Activated naive CD4-positive, alpha-beta T cell treated with anti-CD3 and anti-CD28 coated beads, Interleukin-2, amount 50 U/mL, for 72 hours (primary cell): Measurements from ENCODE around the gene CYP19A1. TPM values are rescaled to one million over a fixed set of nuclear protein-coding genes. Genes with fewer than 3 reads are reported as not detected.
"Not testable (repeated sequence)": the region's sequence is repeated elsewhere in the genome, so short reads cannot be mapped to it uniquely, and the experiment has no call there.

Experiments
- ATAC-seq, 2 donors: fragments of 150-1000 bp; cut with Tn5 transposase; 2 replicates each; pipeline ENCODE4 v1.10.0; 2021; ENCODE audit warnings: mild to moderate bottlenecking in 2 of 2, moderate library complexity in 2 of 2
- DNase-seq, 2 donors: peaks; one replicate each; pipeline ENCODE4 v3.0.0; 2021 to 2022; ENCODE audit warnings: low spot score in 2 of 2
- H3K27ac Mint-ChIP-seq, 2 donors: one replicate each; pipeline ENCODE4 v1.8.0; 2022; ENCODE audit warnings: mild to moderate bottlenecking in 2 of 2, mixed read lengths in 2 of 2
- H3K36me3 Mint-ChIP-seq, 2 donors: one replicate each; pipeline ENCODE4 v1.8.0; 2022; ENCODE audit warnings: mixed read lengths in 2 of 2
- H3K9me3 Mint-ChIP-seq, 2 donors: one replicate each; pipeline ENCODE4 v1.8.0; 2022; ENCODE audit warnings: mixed read lengths in 2 of 2
- total RNA-seq, 2 donors: library from RNA; stranded (reverse); gene quantifications; one replicate each; pipeline ENCODE4 v1.2.3, GENCODE V29; 2022

Gene CYP19A1
- total RNA-seq, 2 donors from 2014 or later: 0.75 to 1.3 TPM

- ATAC-seq (no peak), DNase-seq (no peak)
- no peak overlapping the region for H3K27ac Mint-ChIP-seq
- H3K36me3 Mint-ChIP-seq: peaks cover 0 to 2% of the 10 kb centered on the region in 2 donors
- H3K9me3 Mint-ChIP-seq: peaks cover 2 to 5% of the 10 kb centered on the region in 2 donors
Observed at GRCh38 chr15:51288143-51289065, 50.0 kb downstream of the CYP19A1 start.

DNA sequence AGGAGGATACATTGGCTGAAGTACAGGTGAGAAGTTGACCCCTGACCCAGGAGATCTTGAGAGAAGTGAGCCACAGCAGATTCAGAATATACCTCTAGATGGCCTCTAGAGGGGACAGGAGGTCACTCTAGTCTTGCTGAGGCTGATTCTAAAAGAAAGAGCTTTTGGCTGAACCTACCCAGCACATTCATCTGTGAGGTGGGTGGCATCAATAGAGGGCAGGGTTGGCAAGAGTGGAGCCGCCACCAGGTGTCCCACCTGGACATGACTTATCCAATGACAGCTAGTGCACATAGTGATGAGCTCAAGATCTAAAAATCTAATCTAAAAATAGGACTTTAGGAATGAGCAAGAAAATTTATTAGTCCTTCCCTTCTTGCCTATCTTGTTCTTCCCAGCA, 51.6 kb downstream of the CYP19A1 start:
- DNase-seq: no peak
- no peak for ATAC-seq
- no peak overlapping the region for H3K27ac Mint-ChIP-seq
- peaks cover 0 to 3% of the 10 kb centered on the region in 2 donors for H3K9me3 Mint-ChIP-seq
- no peaks in the 10 kb centered on the region for H3K36me3 Mint-ChIP-seq

- no peak for ATAC-seq
- DNase-seq: no peak
- Mint-ChIP-seq H3K9me3 (no peaks in the 10 kb centered on the region), H3K36me3 (no peaks in the 10 kb centered on the region), H3K27ac (no peak overlapping the region)
Observed at GRCh38 chr15:51285399-51285798, 53.0 kb downstream of the CYP19A1 start.

DNA sequence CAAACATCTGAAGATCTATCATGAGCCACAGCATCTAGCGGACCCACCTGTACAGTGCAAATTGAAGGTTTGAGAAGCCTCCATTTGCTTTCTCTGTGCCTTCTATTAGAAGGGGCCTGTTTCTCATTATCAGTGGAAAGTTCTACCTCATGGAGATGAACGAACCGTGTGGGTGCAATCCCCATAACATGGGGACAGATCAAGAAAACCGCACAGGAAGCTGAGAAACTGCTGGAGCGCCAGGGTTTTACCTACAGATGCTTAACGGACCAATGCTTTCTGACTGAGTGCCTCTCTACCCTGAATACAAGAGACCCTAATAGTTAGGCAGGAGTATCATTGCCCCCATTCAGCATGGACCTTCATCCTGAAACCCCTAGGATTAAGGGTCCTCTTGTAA, 53.5 kb downstream of the CYP19A1 start:
- Mint-ChIP-seq H3K27ac (no peak overlapping the region), H3K9me3 (no peaks in the 10 kb centered on the region), H3K36me3 (no peaks in the 10 kb centered on the region)
- DNase-seq (no peak), ATAC-seq (no peak)

DNA sequence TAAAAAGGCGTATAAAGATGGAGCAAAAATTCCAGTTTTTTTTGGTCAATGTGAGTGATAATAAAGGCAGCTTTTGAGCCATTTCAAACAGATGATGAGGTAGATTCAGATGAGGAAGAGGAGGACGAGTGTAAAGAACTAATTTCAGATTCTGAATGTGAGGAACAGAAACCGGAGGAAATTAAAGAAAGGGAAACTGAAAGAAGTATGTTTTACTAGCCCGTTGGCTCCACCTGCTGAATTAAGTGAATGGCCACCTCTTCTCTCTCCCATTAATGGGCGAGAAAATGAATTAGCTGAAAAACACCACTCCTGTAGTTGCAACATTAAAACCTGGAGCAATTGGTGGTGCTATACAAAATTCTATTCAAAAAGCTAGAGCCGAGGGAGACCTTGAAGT, 55.4 kb downstream of the CYP19A1 start:
- DNase-seq (no peak), ATAC-seq (no peak)
- no peak overlapping the region for H3K27ac Mint-ChIP-seq

DNA sequence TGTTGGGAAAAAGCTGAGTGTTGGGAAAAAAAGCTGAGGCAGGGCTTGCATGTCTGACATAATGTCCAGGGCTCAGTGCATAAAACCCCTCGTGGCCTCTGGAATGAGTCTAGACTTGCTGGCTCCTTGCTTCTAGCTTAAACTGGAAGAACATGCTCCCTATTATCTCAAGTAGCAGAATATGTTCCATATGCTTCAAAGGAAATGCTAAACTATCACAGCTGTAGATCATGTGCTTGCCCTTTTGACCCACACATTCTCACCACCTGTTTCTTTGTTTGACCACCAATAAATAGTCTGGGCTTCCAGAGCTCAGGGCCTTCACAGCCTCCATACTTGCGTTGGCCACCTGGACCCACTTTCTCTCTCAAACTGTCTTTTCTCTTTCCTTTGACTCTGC, 56.2 kb downstream of the CYP19A1 start:
- H3K36me3 Mint-ChIP-seq, H3K9me3 Mint-ChIP-seq, ATAC-seq, H3K27ac Mint-ChIP-seq, DNase-seq: not testable (repeated sequence)

More for the DNA sequence above, 55.4 kb downstream of the CYP19A1 start:
- no peaks in the 10 kb centered on the region for H3K36me3 Mint-ChIP-seq
- H3K9me3 Mint-ChIP-seq: no peaks in the 10 kb centered on the region

GRCh38 chr15:51281368-51281967, 56.9 kb downstream of the CYP19A1 start:
- Mint-ChIP-seq H3K9me3 (no peaks in the 10 kb centered on the region), H3K36me3 (no peaks in the 10 kb centered on the region), H3K27ac (no peak overlapping the region)
- ATAC-seq (no peak), DNase-seq (peak in 1 of 2 donors; percentile 32)

GRCh38 chr15:51280838-51281237, 57.6 kb downstream of the CYP19A1 start:
- DNase-seq: no peak
- no peak overlapping the region for H3K27ac Mint-ChIP-seq
- H3K9me3 Mint-ChIP-seq: no peaks in the 10 kb centered on the region
- ATAC-seq: no peak
- H3K36me3 Mint-ChIP-seq: no peaks in the 10 kb centered on the region

DNA sequence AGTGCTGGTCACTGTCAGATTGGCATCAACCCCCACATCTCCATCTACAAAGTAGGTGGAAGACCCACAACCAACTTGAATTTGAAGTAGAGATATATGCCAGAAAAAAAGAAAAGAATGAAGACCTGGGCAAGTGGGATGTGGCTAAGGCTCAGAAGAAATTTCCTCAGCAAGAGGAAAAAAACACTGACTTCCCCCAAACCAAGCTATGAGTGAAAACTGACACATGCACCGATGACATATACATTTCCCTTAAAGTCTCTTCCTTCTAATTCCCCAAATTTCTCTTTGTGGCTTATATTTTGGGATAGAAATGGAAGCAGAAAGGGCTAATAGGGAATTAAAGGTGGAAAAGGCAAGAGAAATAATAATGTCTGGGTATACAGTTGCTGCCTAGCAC, 59.0 kb downstream of the CYP19A1 start:
- no peaks in the 10 kb centered on the region for H3K9me3 Mint-ChIP-seq
- no peak overlapping the region for H3K27ac Mint-ChIP-seq
- no peaks in the 10 kb centered on the region for H3K36me3 Mint-ChIP-seq
- no peak for DNase-seq
- no peak for ATAC-seq

DNA sequence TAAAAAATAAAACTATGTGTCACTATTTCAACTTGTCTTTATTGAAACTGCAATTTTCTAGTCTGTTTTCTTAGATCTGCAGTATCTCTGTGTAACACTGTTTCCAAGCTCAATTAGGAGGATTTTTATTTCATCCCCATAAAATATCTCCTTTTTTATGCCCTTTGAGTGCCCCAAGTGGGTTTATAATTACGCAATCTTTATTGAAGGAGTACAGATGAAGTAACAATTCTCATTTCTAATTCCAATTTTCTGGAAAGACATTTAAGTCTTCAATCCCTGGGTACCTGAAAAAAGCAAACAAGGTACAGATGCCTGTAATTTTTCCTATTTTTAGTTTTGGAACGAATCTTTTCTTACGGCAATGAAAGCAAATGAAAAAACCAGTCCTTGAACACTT, 61.3 kb downstream of the CYP19A1 start:
- no peak for ATAC-seq
- no peaks in the 10 kb centered on the region for H3K36me3 Mint-ChIP-seq
- no peak overlapping the region for H3K27ac Mint-ChIP-seq
- no peaks in the 10 kb centered on the region for H3K9me3 Mint-ChIP-seq
- DNase-seq: no peak

GRCh38 chr15:51274956-51275355, 63.4 kb downstream of the CYP19A1 start:
- ATAC-seq (peak; percentile 33 to 40), DNase-seq (no peak)
- H3K27ac Mint-ChIP-seq: no peak overlapping the region
- no peaks in the 10 kb centered on the region for H3K36me3 Mint-ChIP-seq
- H3K9me3 Mint-ChIP-seq: no peaks in the 10 kb centered on the region

- Mint-ChIP-seq H3K27ac (no peak overlapping the region), H3K36me3 (no peaks in the 10 kb centered on the region), H3K9me3 (no peaks in the 10 kb centered on the region)
- ATAC-seq (no peak), DNase-seq (no peak)
Observed at GRCh38 chr15:51270706-51271105, 67.7 kb downstream of the CYP19A1 start.

- no peak overlapping the region for H3K27ac Mint-ChIP-seq
- no peaks in the 10 kb centered on the region for H3K9me3 Mint-ChIP-seq
- H3K36me3 Mint-ChIP-seq: no peaks in the 10 kb centered on the region
- ATAC-seq (no peak), DNase-seq (no peak)
Observed at GRCh38 chr15:51269496-51269895, 68.9 kb downstream of the CYP19A1 start.

DNA sequence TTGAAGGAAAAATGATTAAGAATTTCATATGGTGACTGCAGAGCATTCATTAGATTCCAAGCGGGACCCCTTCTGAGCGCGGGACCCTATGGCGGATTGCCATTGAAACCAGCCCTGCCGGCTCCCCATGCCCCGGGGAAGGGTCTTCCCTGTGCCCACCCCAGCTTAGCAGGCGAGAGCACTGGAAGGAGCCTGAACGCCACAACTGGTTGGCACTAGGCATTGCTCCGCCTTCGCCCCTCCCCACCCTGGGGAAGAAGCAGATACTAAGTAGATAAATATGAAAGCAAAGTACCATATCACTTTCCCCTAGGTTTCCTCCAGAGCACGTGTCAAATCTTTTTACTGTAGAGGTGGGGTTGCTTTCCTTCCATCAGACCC, 70.7 kb downstream of the CYP19A1 start:
- DNase-seq (no peak), ATAC-seq (no peak)
- Mint-ChIP-seq H3K27ac (no peak overlapping the region), H3K9me3 (no peaks in the 10 kb centered on the region), H3K36me3 (no peaks in the 10 kb centered on the region)

GRCh38 chr15:51267051-51267702, 71.2 kb downstream of the CYP19A1 start:
- H3K9me3 Mint-ChIP-seq: no peaks in the 10 kb centered on the region
- no peaks in the 10 kb centered on the region for H3K36me3 Mint-ChIP-seq
- no peak for ATAC-seq

GRCh38 chr15:51266656-51267050, 71.7 kb downstream of the CYP19A1 start:
- DNase-seq: no peak
- Mint-ChIP-seq H3K36me3 (no peaks in the 10 kb centered on the region), H3K9me3 (no peaks in the 10 kb centered on the region), H3K27ac (no peak overlapping the region)
- no peak for ATAC-seq

More at GRCh38 chr15:51267051-51267702, 71.2 kb downstream of the CYP19A1 start:
- no peak for DNase-seq
- H3K27ac Mint-ChIP-seq: no peak overlapping the region

DNA sequence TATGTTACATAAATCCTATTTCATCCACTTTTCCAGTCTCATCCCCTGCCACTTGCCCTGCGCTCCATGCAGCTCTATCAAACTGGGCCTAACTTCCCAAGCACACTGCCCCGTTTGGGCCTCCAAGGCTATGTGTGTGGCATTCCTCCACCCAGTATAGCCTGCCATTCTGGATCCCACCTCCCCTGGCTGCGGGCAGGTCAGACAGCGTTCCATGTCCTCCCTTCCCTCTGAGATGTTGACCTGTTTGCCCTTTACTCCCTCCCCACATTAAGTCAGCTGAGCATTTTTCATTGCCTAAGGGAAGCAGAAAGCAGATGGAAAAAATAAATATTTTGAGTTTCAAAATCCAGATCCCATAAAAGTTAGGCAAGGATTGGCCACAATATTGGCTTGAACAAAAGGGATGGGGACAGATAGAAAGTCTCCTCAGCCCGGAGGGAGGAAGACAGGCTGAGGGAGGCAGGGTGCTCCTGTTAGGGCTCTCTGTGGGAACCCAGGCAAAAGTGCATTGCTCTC, 73.3 kb downstream of the CYP19A1 start:
- DNase-seq (no peak), ATAC-seq (no peak)
- Mint-ChIP-seq H3K9me3 (peaks cover 4 to 6% of the 10 kb centered on the region in 2 donors), H3K27ac (no peak overlapping the region), H3K36me3 (no peaks in the 10 kb centered on the region)
